ENCODE results near the gene VCP. TPM values are rescaled to one million over a fixed set of nuclear protein-coding genes. Genes with fewer than 3 reads are reported as not detected.

Gene VCP
- total and polyA plus RNA-seq, 9 of the 15 experiments (the other 6 are each of a cell fraction or from before 2014, with no cell fraction given): 7.1 to 257 (median 199) TPM

DNA sequence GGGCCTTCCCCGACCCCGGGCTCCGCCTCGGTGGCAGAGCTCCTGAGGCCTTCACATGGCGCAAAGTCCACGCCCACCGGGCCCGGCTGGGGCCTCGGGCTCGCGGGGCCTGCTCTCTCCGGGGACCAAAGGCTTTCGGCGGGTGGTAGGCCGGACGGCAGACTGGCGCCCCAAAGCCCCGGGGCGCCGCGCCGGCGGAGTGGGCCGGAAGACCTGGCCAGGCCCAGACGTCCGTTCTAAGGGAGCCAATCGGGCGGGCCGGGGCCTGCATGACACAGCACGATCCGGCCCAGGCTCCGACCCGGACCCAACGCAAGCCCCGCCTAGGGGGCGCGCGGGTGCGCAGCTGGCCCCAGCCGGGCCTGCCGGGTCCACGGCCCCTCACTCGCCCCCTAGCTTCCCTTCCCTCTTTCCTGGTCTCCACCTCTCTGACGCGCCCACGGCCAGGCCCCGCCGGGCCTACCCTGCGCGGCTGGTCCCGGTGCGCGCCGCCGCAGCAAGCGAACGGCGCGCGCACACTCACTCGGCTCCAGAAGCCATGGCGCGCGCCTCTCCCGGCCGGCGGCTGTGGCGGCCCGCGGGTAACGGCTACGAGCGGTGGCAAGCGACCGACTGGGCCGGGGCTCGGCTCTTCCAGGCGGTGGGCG lies 488 bp downstream of the VCP start (continued):
- TF ChIP-seq POLR2AphosphoS2 (IDR thresholded peaks at IDR 0.05; ENCODE audit: low read length) (no peak), JUN (IDR thresholded peaks at IDR 0.05; ENCODE audit: borderline replicate concordance, low read depth, low read length) (no peak), JUN (CRISPR knock-in tag; IDR thresholded peaks at IDR 0.05; ENCODE audit: borderline replicate concordance) (no peak), ZNF780A (CRISPR knock-in tag; IDR thresholded peaks at IDR 0.05) (no peak), U2AF2 (optimal IDR thresholded peaks at IDR 0.05; ENCODE audit: low read depth, low read length) (no peak), NCOA1 (IDR thresholded peaks at IDR 0.05; ENCODE audit: low read depth) (no peak), ELF1 (tag; IDR thresholded peaks at IDR 0.05) (peak; percentile 63), SMAD3 (CRISPR knock-in tag; conservative IDR thresholded peaks at IDR 0.05) (no peak), ZNF431 (CRISPR knock-in tag; IDR thresholded peaks at IDR 0.05) (no peak), RBM14 (IDR thresholded peaks at IDR 0.05; ENCODE audit: borderline replicate concordance, insufficient read depth, low read depth, low read length) (0 out of 2 replicates have a peak, but pooled peaks have one; percentile 41), ZNF174 (CRISPR knock-in tag; IDR thresholded peaks at IDR 0.05) (no peak), SIX5 (IDR thresholded peaks at IDR 0.05; ENCODE audit: borderline replicate concordance in 1 of 2, insufficient read depth in 1 of 2, low read depth in 1 of 2, low read length in 2 of 2) (no peak), TCF7L2 (IDR thresholded peaks at IDR 0.05; ENCODE audit: low read depth, low read length) (no peak), HCFC1 (IDR thresholded peaks at IDR 0.05; ENCODE audit: low read depth, low read length) (no peak), ZNF224 (CRISPR knock-in tag; IDR thresholded peaks at IDR 0.05) (peak; percentile 35; the same call in 1 of the 2 replicates), BRF1 (IDR thresholded peaks at IDR 0.05; ENCODE audit: borderline replicate concordance, extremely low read depth, insufficient read length) (no peak), L3MBTL2 (IDR thresholded peaks at IDR 0.05) (0 out of 2 replicates have a peak, but pooled peaks have one; percentile 52), ZNF24 (IDR thresholded peaks at IDR 0.05) (no peak)
- TF ChIP-seq, protein P1, sequence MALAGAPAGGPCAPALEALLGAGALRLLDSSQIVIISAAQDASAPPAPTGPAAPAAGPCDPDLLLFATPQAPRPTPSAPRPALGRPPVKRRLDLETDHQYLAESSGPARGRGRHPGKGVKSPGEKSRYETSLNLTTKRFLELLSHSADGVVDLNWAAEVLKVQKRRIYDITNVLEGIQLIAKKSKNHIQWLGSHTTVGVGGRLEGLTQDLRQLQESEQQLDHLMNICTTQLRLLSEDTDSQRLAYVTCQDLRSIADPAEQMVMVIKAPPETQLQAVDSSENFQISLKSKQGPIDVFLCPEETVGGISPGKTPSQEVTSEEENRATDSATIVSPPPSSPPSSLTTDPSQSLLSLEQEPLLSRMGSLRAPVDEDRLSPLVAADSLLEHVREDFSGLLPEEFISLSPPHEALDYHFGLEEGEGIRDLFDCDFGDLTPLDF (CRISPR knock-in tag; IDR thresholded peaks at IDR 0.05): peak; percentile 75; the same call in 1 of the 2 replicates
- TF ChIP-seq, protein P2, sequence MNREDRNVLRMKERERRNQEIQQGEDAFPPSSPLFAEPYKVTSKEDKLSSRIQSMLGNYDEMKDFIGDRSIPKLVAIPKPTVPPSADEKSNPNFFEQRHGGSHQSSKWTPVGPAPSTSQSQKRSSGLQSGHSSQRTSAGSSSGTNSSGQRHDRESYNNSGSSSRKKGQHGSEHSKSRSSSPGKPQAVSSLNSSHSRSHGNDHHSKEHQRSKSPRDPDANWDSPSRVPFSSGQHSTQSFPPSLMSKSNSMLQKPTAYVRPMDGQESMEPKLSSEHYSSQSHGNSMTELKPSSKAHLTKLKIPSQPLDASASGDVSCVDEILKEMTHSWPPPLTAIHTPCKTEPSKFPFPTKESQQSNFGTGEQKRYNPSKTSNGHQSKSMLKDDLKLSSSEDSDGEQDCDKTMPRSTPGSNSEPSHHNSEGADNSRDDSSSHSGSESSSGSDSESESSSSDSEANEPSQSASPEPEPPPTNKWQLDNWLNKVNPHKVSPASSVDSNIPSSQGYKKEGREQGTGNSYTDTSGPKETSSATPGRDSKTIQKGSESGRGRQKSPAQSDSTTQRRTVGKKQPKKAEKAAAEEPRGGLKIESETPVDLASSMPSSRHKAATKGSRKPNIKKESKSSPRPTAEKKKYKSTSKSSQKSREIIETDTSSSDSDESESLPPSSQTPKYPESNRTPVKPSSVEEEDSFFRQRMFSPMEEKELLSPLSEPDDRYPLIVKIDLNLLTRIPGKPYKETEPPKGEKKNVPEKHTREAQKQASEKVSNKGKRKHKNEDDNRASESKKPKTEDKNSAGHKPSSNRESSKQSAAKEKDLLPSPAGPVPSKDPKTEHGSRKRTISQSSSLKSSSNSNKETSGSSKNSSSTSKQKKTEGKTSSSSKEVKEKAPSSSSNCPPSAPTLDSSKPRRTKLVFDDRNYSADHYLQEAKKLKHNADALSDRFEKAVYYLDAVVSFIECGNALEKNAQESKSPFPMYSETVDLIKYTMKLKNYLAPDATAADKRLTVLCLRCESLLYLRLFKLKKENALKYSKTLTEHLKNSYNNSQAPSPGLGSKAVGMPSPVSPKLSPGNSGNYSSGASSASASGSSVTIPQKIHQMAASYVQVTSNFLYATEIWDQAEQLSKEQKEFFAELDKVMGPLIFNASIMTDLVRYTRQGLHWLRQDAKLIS (CRISPR knock-in tag; IDR thresholded peaks at IDR 0.05): no peak
- TF ChIP-seq, protein P3, sequence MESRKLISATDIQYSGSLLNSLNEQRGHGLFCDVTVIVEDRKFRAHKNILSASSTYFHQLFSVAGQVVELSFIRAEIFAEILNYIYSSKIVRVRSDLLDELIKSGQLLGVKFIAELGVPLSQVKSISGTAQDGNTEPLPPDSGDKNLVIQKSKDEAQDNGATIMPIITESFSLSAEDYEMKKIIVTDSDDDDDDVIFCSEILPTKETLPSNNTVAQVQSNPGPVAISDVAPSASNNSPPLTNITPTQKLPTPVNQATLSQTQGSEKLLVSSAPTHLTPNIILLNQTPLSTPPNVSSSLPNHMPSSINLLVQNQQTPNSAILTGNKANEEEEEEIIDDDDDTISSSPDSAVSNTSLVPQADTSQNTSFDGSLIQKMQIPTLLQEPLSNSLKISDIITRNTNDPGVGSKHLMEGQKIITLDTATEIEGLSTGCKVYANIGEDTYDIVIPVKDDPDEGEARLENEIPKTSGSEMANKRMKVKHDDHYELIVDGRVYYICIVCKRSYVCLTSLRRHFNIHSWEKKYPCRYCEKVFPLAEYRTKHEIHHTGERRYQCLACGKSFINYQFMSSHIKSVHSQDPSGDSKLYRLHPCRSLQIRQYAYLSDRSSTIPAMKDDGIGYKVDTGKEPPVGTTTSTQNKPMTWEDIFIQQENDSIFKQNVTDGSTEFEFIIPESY (CRISPR knock-in tag; IDR thresholded peaks at IDR 0.05): no peak
- TF ChIP-seq, protein P4, sequence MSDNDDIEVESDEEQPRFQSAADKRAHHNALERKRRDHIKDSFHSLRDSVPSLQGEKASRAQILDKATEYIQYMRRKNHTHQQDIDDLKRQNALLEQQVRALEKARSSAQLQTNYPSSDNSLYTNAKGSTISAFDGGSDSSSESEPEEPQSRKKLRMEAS (CRISPR knock-in tag; IDR thresholded peaks at IDR 0.05): peak; percentile 47; the same call in 1 of the 2 replicates

Measured in K562 (cell line).